GM18507 (cell line): ENCODE results near the gene CNST.
A peak's percentile ranks its signal among the peaks of the same experiment; 100 is the strongest.
"Not testable (repeated sequence)": the region's sequence is repeated elsewhere in the genome, so short reads cannot be mapped to it uniquely, and the experiment has no call there.

Experiments
- DNase-seq: peaks from one replicate; pipeline ENCODE4 v3.0.0; 2011; ENCODE audit warnings: low read depth; ENCODE audit not compliant: insufficient read length; ENCODE audit errors: extremely low spot score
- FAIRE-seq: peaks from 2 replicates; lab custom pipeline; 2011; peaks lifted over from hg19 to GRCh38; lab: Jason Lieb, UNC

Gene CNST

DNA sequence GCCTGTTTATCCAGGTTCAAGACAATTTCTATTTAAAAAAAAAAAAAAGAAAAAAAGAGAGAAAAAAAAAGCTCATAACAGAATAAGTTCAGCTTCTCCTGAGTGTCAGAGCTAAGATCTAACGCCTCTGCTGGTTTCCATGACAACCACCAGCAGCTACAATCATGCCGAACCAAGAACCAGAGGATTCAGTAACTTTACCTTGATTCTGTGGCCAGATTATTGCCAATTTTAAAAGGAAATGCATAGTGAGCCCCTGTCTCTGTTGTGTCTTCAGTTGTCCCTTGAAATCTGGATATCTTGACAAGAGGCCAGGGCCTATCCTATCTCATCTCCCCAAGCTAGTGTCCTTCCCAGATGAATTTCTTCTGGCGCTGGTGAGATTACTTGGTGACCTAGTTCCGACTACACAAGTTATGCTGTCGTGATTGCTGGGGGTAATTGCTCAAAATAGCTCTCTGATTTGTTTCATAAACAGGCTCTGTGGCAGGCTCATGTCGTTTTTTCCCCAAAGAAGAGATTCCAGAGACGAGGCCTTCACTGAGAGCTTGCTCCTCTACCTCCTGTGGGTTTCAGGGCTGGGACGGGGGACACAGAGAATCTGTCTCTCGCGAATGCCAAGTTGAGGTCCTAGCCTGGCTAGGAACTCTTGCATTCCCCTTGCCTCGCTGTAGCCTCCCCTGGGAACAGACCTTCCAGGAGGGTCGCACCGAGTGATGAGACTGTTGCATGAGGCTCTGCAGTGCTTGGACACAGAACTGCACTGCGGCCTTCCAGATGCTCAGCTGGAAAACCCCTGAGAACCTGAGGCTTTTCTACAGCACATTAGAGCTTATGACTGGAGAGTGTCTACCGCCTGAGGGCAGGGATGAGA lies 125.6 kb downstream of the CNST start:
- FAIRE-seq = no peak
- no peak for DNase-seq

DNA sequence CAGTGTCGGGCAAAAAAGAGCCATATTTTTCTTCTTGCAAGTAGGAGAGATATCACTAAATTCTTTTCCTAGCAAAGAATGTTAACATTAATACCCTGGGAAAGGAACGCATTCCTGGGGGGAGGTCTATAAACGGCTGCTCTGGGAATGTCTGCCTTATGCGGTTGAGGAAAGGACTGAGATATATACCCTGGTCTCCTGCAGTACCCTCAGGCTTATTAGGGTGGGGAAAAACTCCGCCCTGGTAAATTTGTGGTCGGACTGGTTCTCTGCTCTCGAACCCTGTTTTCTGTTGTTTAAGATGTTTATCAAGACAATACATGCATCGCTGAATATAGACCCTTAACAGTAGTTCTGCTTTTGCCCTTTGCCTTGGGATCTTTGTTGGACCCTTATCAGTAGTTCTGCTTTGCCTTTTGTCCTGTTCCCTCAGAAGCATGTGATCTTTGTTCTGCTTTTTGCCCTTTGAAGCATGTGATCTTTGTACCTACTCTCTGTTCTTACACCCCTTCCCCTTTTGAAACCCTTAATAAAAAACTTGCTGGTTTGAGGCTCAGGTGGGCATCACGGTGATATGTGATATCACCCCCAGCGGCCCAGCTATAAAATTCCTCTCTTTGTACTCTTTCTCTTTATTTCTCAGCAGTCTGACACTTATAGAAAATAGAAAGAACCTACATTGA lies 128.1 kb downstream of the CNST start:
- not testable (repeated sequence) for FAIRE-seq

DNA sequence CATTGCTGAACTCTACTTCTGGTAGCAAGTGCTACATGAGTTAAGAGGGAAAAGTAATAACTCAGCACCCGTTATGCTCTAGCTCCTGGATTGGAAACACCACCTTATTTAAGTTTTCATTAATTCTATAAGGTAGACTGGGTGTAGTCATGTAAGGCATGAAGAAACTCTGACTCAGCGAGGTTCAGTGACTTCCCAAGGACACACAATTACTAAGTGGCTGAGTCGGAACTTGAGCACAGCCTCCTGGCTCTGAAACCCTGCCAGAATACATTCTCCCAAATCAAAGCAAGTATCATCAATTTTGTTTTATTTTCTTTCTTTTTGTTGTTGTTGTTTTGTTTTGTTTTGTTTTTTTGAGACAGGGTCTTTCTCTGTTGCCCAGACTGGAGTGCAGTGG lies 128.9 kb downstream of the CNST start:
- FAIRE-seq = no peak
- DNase-seq = no peak

More for the DNA sequence above, 128.1 kb downstream of the CNST start:
- not testable (repeated sequence) for DNase-seq

DNA sequence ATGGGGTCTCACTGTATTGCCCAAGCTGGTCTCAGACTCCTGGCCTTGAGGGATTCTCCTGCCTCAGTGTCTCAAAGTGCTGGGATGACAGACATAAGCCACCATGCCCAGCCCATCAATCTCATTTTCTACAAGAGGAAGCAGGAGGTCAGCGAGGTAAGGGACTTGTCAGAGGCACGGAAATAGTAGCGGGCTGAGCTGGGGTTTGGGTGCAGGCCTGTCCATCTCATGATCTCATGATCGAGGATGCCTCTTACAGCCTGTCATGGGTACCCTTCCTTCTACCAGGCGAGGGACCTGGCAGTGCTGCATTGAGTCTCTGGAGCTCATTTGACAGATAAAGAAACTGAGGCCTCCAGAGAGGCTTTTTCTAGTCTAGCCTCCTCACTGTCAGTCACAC lies 129.4 kb downstream of the CNST start:
- no peak for FAIRE-seq

DNA sequence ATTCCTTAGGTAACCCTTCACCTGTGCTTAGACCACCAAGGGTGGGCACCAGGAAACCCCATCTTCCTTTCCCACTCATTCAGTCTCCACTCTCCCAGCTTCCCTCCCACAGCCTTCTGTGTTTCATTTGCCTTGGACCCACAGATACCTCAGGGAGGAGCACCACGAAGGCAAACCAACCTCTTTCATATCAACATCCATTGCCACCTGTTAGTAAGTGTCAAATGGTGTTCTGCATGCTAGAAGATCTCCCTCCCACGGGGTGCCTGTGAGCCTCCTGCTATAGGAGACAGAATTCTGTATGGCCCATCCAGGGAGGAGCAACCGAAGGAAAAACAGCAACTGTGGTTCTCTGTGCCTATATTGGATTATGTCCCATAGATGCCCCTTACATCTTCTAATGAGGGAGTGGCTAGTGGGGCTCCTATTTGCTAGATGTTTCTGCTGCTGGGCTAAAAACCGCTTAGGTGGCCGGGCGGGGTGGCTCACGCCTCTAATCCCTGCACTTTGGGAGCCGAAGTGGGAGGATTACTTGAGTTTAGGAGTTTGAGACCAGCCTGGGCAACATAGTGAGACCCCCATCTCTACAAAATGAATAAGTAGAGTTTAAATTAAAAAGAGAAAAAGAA lies 132.3 kb downstream of the CNST start:
- no peak for FAIRE-seq
- no peak for DNase-seq

More for the DNA sequence above, 129.4 kb downstream of the CNST start:
- DNase-seq = no peak

DNA sequence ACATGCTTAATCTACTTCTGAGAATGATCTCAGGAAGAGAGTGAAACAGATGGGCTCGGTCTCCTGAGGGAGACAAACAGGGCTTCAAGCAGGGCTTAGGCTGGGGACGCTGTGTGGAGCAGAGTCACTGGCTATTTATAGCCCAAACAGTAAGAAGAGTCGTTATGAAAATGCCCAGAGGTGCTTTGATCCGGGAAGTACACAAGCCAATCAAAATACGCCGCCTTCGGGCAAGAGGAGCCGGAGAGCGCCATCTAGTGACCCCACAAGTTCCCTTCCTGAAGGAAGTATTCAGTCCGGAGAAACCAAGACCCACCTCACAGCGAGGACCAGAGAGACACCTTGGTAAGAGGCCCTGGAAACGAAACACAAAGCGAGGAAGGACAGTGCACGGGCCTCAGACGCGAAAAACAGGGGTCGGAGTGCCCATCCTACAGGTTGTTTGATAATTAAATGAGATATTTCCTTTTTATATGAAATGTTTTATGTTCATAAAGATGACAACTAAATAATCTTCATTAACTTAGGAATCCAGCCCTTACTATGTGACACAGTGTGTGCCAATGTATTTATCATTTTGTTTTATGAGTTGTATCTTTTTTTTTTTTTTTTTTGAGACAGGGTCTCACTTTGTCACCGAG lies 133.0 kb downstream of the CNST start:
- DNase-seq (peak; percentile 76), FAIRE-seq (peak; percentile 78)

DNA sequence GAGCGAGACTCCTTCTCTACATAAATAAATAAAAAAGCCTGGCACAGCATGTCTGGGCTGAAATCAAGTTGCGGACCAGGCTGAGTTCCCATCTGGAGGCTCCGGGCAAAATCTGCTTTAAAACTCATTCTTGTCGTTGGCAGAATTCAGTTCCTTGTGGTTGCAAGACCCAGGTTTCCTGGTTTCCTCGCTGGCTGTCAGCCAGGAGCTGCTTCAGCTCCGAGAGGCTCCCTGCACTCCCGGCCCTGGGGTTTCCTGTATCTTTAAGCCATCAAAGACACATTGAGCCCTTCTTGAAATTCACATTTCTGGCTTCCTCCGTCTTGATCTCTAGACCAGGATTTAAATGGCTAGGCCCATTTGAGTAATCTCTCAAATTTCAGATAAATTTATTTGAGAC lies 137.3 kb downstream of the CNST start:
- DNase-seq (no peak), FAIRE-seq (no peak)

DNA sequence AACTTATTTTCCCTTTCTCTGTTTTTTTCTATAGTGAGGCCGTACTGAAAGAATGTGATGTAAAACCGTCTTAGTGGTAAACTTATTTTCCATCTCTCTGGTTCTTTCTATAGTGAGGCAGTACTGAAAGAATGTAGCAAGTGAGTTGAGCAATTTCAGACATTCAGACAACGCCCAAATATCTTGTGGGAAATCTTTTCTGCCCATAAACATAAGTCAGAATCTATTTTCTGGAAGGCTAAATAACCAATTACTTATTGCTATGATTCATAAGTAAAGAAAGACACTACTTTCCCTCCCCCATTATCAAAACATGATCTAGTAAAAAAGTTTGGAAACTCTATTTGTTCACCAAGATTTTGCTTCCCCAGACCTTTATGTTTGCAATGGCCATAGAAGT lies 139.1 kb downstream of the CNST start:
- FAIRE-seq (no peak), DNase-seq (no peak)

DNA sequence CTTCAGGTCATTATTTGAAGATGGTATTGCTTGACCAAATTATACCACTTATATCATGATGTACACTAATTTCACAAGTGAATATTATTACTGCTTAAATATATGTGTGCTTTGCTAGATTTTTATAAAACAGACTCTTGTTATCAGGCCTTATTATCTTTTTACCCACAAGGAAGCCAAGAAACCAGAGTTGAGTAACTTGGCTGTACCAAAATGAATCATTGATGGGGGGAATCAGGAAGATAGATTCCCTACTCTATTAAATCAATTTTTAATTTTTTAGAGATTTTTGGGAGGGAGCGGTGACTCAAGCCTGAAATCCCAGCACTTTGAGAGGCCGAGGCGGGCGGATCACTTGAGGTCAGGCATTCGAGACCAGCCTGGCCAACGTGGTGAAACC lies 141.9 kb downstream of the CNST start:
- FAIRE-seq = no peak
- DNase-seq = no peak

DNA sequence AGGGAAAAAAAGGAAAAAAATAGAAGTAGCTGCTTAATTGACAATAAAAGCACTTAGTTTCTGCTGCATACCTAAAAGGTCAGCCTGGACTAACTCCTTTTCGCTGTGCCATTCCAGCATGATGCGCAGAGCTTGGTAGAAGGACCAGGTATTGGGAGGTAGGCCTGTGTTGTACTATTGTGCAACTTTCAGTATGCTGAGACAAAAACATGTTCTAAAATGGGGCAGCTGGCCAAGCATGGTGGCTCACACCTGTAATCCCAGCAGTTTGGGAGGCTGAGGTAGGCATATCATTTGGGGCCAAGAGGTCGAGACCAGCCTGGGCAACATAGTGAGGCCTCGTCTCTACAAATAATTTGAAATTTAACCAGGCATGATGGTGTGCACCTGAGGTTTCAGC lies 142.9 kb downstream of the CNST start:
- DNase-seq (no peak), FAIRE-seq (no peak)

DNA sequence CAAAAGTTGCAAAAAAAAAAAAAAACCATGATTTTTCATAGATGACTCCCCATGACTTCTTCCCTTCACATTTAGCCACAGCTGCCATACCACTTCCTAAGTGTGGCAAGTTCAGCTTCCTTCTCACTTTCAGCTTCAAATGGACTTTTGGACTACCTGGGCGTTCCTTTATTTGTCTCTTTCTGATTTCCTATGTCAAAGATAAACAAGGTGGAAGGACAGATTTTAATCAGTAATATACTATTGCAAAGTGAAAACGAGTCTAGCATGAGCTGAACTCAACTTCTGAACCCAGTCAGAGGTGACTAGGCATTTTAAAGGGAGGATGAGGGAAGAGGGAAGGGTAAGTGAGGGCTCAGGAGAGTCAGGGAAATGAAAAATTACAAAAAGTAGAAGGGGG lies 143.6 kb downstream of the CNST start:
- FAIRE-seq = no peak

DNA sequence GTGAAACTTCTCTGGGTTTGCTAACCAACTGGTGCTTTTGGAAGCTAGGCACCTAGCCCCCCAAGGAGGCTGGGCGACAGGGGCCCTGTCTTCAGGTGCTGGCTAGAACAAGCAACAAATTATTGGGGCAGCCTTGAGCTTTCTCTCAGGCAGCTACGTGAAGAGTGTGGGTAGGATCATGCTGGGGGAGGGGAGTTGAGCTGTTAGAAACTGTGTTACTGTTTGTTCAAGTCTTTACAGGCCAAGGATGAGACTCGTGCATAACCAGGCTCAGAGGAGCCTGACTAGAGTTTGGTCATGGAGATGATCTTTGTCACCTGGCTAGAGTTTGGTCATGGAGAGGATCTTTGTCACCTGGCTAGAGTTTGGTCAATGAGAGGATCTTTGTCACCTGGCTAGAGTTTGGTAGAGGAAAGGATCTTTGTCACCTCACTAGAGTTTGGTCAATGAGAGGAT lies 145.3 kb downstream of the CNST start:
- DNase-seq (no peak), FAIRE-seq (no peak)

More for the DNA sequence above, 143.6 kb downstream of the CNST start:
- DNase-seq = no peak

DNA sequence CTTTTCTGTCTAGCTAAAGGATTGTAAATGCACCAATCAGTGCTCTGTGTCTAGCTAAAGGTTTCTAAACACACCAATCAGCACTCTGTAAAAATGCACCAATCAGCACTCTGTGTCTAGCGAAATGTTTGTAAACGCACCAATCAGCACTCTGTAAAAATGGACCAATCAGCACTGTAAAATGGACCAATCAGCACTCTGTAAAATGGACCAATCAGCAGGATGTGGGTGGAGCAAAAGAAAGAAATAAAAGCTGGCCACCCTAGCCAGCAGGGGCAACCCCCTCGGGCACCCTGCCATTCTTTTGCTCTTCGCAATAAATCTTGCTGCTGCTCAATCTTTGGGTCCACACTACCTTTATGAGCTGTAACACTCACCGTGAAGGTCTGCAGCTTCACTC lies 146.2 kb downstream of the CNST start:
- not testable (repeated sequence) for DNase-seq, FAIRE-seq
